T1000 (cell line): ENCODE data around the gene UBE2QL1.

Experiments
- DNase-seq: peaks from one replicate; lab custom pipeline; 2025; ENCODE audit warnings: mixed read lengths; lab: John Stamatoyannopoulos, UW

Gene UBE2QL1

DNA sequence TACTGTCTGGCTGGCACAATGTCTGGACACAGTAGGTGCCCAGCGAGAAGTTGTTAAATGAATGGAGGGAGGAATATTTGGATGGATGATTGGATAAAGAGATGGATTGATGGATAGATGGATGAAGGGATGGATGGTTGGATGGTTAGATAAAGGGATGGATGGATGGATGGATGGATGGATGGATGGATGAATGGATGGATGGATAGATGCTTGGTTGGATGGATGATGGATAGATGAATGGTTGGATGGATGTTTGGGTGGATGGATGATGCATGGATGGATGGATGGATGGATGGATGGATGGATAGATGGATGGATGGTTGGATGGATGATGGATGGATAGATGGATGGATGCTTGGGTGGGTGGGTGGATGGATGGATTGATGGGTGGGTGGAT is 90.4 kb downstream of the UBE2QL1 start:
- DNase-seq, result no peak

DNA sequence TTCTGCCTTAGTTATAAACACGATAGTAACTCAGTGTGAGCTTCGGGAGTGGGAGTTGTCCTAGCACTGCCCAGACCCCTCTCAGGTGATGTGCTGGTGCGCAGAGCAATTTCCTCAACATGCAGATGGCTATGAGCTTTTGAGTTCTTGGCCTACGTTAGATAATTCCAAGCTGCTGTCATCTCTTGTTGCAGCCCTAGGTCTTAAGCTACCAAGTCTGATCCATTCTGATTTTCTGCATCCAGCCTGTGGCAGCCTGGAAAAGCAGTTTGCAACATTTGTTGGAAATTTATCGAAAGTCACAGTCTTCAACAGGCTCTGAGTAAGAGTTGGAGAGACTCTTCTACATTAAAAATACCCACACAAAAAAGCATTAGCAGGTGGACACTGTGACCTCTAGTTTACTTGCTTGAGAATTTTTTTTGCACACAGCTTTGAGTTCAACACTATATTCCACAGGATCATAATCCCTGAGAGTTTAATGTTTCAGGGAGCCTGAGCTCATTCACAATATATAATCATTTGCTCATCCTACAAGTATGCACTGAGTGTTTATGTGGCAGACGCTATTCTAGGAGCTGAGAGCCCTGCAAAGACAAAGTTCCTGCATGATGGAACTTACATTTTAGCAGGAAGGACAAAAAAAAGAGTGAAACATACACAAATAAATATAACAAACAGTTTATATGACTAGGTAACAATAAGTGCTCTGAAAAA is 91.6 kb downstream of the UBE2QL1 start:
- DNase-seq, result no peak

DNA sequence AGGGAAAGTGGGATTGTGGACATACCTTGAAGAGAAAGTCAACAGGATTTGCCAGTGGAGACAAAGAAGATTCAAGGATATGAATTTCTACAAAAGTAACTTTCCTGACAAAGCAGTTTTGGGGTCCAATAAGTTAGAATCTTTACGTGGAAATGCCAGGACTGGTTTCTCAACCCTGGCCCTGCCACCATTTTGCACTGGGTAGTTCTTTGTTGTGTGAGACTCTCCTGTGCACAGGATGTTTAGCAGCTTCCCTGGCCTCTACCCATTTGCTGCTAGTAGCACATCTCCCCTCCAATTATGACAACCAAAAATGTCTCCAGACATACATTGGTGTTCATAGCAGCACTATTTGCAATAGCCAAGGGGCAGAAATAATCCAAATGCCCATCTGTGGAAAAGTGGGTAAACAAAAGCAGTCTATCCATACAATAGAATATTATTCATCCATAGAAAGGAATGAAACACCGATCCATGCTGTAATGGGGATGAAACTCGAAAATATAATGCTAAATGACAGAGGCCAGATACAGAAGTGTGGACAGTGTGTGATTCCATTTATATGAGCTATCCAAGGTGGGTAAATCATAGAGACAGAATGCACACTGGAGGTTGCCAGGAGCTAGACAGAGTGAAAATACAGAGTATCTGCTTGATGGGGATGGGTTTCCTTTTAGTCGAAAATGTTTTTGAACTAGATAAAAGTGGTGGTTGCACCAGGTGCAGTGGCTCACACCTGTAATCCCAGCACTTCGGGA is 92.8 kb downstream of the UBE2QL1 start:
- DNase-seq, result no peak

DNA sequence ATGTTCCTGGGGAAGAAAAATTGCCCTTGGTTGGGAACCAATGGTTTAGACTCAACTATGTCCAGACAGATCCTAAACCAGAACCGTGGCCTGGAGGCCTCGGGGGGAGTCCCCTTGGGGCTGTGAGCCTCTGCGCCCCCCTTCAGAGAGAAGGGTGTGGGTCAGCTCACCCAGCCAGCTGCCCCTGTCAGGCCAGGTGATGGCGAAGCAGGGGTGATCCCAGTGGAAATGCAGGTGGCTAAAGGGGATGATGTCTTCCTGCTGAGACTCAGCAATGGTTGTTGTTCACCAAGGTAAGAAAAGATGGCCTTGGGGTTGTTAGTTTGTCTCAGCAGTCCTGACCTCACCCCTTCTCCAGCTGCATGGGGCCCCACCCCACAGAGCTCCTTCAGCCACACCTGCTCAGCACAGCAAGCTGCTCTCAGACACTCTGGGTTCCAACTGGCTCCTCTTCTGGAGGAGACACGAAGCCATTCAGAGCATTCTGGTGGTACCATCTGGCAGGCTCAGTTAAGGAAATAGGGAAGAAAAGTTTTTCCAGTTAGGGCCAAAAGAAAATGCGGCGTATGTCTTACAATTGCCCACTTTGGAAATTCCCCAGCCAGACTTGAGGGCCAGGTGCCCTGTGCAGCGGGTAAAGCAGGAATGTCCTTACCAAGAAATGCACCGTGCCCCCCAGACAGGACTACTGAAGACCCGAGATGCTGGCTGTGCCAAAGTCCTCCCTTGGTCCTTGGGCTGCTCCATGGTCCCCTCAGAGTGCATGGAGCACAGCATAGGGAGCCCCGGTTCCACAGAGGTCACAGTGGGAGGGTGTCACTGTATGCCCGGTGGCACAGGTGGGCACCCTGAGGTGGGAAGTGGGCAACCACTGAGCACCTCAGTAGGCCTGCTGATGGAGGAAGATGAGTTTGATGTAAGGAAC is 94.0 kb downstream of the UBE2QL1 start:
- no peak for DNase-seq

DNA sequence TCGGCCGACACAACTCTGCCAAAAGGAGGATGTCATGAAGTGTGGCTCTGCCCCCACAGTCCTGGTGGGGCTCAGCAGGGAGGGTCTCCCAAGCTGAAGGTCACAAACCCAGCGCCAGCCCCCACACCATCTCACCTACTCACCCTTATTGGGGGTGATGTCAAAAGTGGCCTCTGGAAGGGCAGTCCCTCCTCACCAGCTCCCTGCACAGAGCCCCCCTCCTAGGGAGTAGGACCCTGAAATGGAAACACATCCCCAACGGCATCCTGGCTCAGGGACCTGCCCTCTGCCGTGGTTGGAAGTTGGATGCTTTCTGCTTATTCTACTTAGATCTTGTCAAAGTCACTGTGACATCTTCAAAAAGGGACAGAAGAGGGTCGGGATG is 94.7 kb downstream of the UBE2QL1 start:
- no peak for DNase-seq

DNA sequence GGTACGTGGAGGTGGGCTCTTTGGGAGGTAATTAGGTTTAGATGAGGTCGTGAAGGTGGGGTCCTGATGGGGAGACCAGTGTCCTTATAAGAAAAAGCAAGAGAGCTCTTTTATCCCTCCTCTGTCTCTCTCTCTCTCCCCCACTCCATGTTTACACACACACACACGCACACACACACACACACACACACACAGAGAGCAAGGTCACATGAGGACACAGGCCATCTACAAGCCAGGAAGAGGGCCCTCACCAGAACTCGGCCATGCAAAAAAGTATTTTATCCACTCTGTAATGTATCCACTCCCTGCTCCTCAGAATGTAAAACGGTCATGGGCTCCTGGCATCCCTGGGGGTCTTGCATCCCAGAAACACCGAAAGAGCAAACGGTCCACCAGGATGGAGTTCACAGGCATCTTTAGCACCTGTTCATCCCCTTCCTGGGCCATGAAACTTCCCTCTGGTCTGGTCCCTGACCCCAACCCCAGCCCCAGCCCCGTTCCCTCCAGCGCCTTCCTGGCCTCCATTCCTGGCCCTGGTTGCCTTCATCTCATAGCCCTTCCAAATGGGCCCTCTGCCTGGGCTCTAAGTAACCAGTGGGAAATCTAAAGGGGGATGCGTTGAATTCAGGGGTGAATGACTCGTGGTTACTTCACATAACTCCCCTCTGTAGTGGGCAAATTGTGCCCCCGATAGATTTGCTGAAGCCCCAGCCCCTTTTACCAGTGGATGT is 95.3 kb downstream of the UBE2QL1 start:
- DNase-seq, result no peak
